ENCODE results near the gene LRP8.

GRCh38 chr1:53352561-53352960 lies 24.7 kb upstream of the LRP8 start:
- TF ChIP-seq POLR2AphosphoS5 (IDR thresholded peaks at IDR 0.05; ENCODE audit: insufficient read depth, low read depth, low read length): no peak
- no peak for TF ChIP-seq MAX (IDR thresholded peaks at IDR 0.05; ENCODE audit: insufficient read depth, insufficient read length)
- no peak for TF ChIP-seq CTCF (IDR thresholded peaks at IDR 0.05; ENCODE audit: extremely low read depth in 1 of 2, insufficient read depth in 1 of 2, low read depth in 1 of 2, low read length in 2 of 2)
- TF ChIP-seq POLR2A (IDR thresholded peaks at IDR 0.05; ENCODE audit: low read depth, low read length): no peak
- no peak for TF ChIP-seq EZH2 (IDR thresholded peaks at IDR 0.05; ENCODE audit: borderline replicate concordance, low read depth, low read length, severe bottlenecking)
- no peak for TF ChIP-seq MYC (IDR thresholded peaks at IDR 0.05; ENCODE audit: low read depth, low read length)
